GM19372 (cell line): ENCODE results near the gene AK8.
A peak's percentile ranks its signal among the peaks of the same experiment; 100 is the strongest.
"Not testable (repeated sequence)": the region's sequence is repeated elsewhere in the genome, so short reads cannot be mapped to it uniquely, and the experiment has no call there.

Experiments
- ATAC-seq: cut with Tn5 transposase; IDR thresholded peaks from one replicate; pipeline ENCODE4 v1.9.1; 2021; ENCODE audit warnings: mild to moderate bottlenecking, low read depth, moderate library complexity; ENCODE audit not compliant: unreplicated experiment

The AK8 gene

GRCh38 chr9:132776891-132777290, 101.2 kb downstream of the AK8 start:
- ATAC-seq = no peak

GRCh38 chr9:132776268-132776667, 101.8 kb downstream of the AK8 start:
- no peak for ATAC-seq

GRCh38 chr9:132775720-132776119, 102.4 kb downstream of the AK8 start:
- no peak for ATAC-seq

- no peak for ATAC-seq
These were observed 103.2 kb downstream of the AK8 start for GRCh38 chr9:132774886-132775285.

GRCh38 chr9:132773764-132774339, 104.2 kb downstream of the AK8 start:
- ATAC-seq = no peak

- no peak for ATAC-seq
These were observed 105.0 kb downstream of the AK8 start for GRCh38 chr9:132773093-132773492.

- not testable (repeated sequence) for ATAC-seq
These were observed 106.3 kb downstream of the AK8 start for GRCh38 chr9:132771752-132772151.

GRCh38 chr9:132770770-132771310, 107.2 kb downstream of the AK8 start:
- ATAC-seq = no peak

- no peak for ATAC-seq
These were observed 107.9 kb downstream of the AK8 start for GRCh38 chr9:132769906-132770769.

- peak; percentile 64 for ATAC-seq
These were observed 108.9 kb downstream of the AK8 start for GRCh38 chr9:132768932-132769905.

GRCh38 chr9:132763574-132763973, 114.5 kb downstream of the AK8 start:
- ATAC-seq = no peak

- ATAC-seq = no peak
These were observed 115.2 kb downstream of the AK8 start for GRCh38 chr9:132762896-132763295.

- ATAC-seq = no peak
These were observed 116.5 kb downstream of the AK8 start for GRCh38 chr9:132761602-132762001.

GRCh38 chr9:132760057-132760456, 118.0 kb downstream of the AK8 start:
- ATAC-seq = no peak

GRCh38 chr9:132757016-132757415, 121.1 kb downstream of the AK8 start:
- ATAC-seq = no peak

- no peak for ATAC-seq
These were observed 121.8 kb downstream of the AK8 start for GRCh38 chr9:132756214-132756845.

GRCh38 chr9:132755096-132755495, 123.0 kb downstream of the AK8 start:
- no peak for ATAC-seq

- ATAC-seq = no peak
These were observed 123.8 kb downstream of the AK8 start for GRCh38 chr9:132754236-132754635.

GRCh38 chr9:132753593-132753880, 124.5 kb downstream of the AK8 start:
- ATAC-seq = no peak

GRCh38 chr9:132752877-132753592, 125.0 kb downstream of the AK8 start:
- no peak for ATAC-seq
